Endothelial cell of umbilical vein (primary cell): ENCODE data around the gene OR2T4. TPM values are rescaled to one million over a fixed set of nuclear protein-coding genes. Genes with fewer than 3 reads are reported as not detected.

ENCODE experiments used
- BruUV-seq: library from RNA; stranded (reverse); fragments of 400-500 nt; replicated peaks from 2 replicates; lab custom pipeline; 2021; lab: Mats Ljungman, UMichigan
- CTCF ChIA-PET: fragments of 300-600, 350-600 bp; sonication (Branson Sonifier 250); formaldehyde crosslinking; loops from one replicate; lab custom pipeline; 2021; ENCODE audit warnings: antibody characterized with exemption, inconsistent platforms; lab: Charles Lee
- POLR2A ChIA-PET: fragments of 300-600, 350-600 bp; sonication (Branson Sonifier 250); formaldehyde crosslinking; loops from one replicate; lab custom pipeline; 2021; ENCODE audit warnings: antibody characterized with exemption, inconsistent platforms; lab: Charles Lee
- DNase-seq: peaks from one replicate; pipeline ENCODE4 v3.0.0-alpha.2; 2011; ENCODE audit warnings: low read depth, low spot score
- FAIRE-seq: peaks from 2 replicates; lab custom pipeline; 2011; peaks lifted over from hg19 to GRCh38; lab: Jason Lieb, UNC
- H2AFZ ChIP-seq: 2 replicates; pipeline ENCODE4 v1.6.0; 2012; ENCODE audit warnings: low read depth, low read length, control low read depth, inconsistent platforms
- H3K27ac ChIP-seq: 2 replicates; pipeline ENCODE4 v1.5.1; 2011; ENCODE audit warnings: low read depth, mild to moderate bottlenecking, control low read depth, low read length, moderate library complexity; ENCODE audit not compliant: insufficient read depth
- H3K27me3 ChIP-seq, 2 experiments: 2 replicates each; pipeline versions ENCODE4 v1.6.0 to v1.6.1; 2011; ENCODE audit warnings: low read length in 2 of 2, mixed read lengths in 1 of 2; ENCODE audit not compliant: control insufficient read depth in 2 of 2, insufficient read depth in 2 of 2
- H3K36me3 ChIP-seq, 2 experiments: 2 replicates in 1 of 2; 3 replicates in 1 of 2; pipeline ENCODE4 v1.5.1; 2011; ENCODE audit warnings: low read length in 2 of 2, mild to moderate bottlenecking in 1 of 2, moderate library complexity in 1 of 2; ENCODE audit not compliant: control insufficient read depth in 2 of 2, insufficient read depth in 2 of 2; ENCODE audit errors: extremely low read depth in 1 of 2
- H3K4me1 ChIP-seq: 3 replicates; pipeline ENCODE4 v1.5.1; 2011; ENCODE audit warnings: mild to moderate bottlenecking, low read length; ENCODE audit not compliant: control insufficient read depth, insufficient read depth; ENCODE audit errors: extremely low read depth
- H3K4me2 ChIP-seq: 2 replicates; pipeline ENCODE4 v1.6.1; 2011; ENCODE audit warnings: low read length, control low read depth, mixed read lengths; ENCODE audit not compliant: insufficient read depth
- H3K4me3 ChIP-seq, 3 experiments: fragments of 200-600 bp in 1 of 3; sonication (generic), shearing (Covaris generic) in 1 of 3; replicated peaks in 1 of 3; 2 replicates each; pipeline ENCODE4 v1.5.1; 2011 to 2016; ENCODE audit warnings: control low read depth in 3 of 3, low read length in 3 of 3, mild to moderate bottlenecking in 2 of 3, inconsistent platforms in 1 of 3, low read depth in 1 of 3, moderate library complexity in 1 of 3; ENCODE audit not compliant: insufficient read depth in 1 of 3
- H3K79me2 ChIP-seq: 2 replicates; pipeline ENCODE4 v1.6.0; 2012; ENCODE audit warnings: low read length, inconsistent platforms; ENCODE audit not compliant: control insufficient read depth, insufficient read depth
- H3K9ac ChIP-seq: replicated peaks from 2 replicates; pipeline ENCODE3; 2011; ENCODE audit warnings: low read length, control low read depth; ENCODE audit not compliant: insufficient read depth; ENCODE audit errors: extremely low read depth
- H3K9me1 ChIP-seq: replicated peaks from 3 replicates; pipeline ENCODE4 v1.6.0; 2011; ENCODE audit warnings: mild to moderate bottlenecking, low read length; ENCODE audit not compliant: control insufficient read depth, insufficient read depth; ENCODE audit errors: extremely low read depth
- H3K9me3 ChIP-seq: replicated peaks from 2 replicates; pipeline ENCODE4 v1.5.1; 2012; ENCODE audit warnings: low read length, inconsistent platforms; ENCODE audit not compliant: control insufficient read depth, insufficient read depth
- H4K20me1 ChIP-seq: replicated peaks from 2 replicates; pipeline ENCODE3; 2011; ENCODE audit warnings: mild to moderate bottlenecking, low read length; ENCODE audit not compliant: control insufficient read depth, insufficient read depth; ENCODE audit errors: extremely low read depth
- EZH2 ChIP-seq: IDR thresholded peaks from 2 replicates; pipeline ENCODE4 v1.6.1; 2012; ENCODE audit warnings: borderline replicate concordance, low read depth, mild to moderate bottlenecking, moderate library complexity, low read length, inconsistent platforms; ENCODE audit not compliant: severe bottlenecking
- FOS ChIP-seq: IDR thresholded peaks from 2 replicates; pipeline ENCODE4 v1.6.1; 2011; ENCODE audit warnings: mild to moderate bottlenecking, low read length, moderate library complexity, borderline replicate concordance; ENCODE audit not compliant: insufficient read depth
- GATA2 ChIP-seq: IDR thresholded peaks from 2 replicates; pipeline ENCODE4 v1.7.0; 2011; ENCODE audit warnings: low read depth, mild to moderate bottlenecking, moderate library complexity, mixed read lengths, low read length; ENCODE audit not compliant: insufficient read length, insufficient read depth
- JUN ChIP-seq: IDR thresholded peaks from 2 replicates; pipeline ENCODE4 v1.6.1; 2011; ENCODE audit warnings: borderline replicate concordance, low read depth; ENCODE audit not compliant: insufficient read length, insufficient read depth
- MYC ChIP-seq: IDR thresholded peaks from one replicate; pipeline ENCODE4 v1.6.1; 2011; ENCODE audit warnings: mild to moderate bottlenecking, low read depth, low read length
- POLR2A ChIP-seq: IDR thresholded peaks from 2 replicates; pipeline ENCODE4 v1.6.1; 2012; ENCODE audit warnings: low read depth, mild to moderate bottlenecking, control low read depth, low read length
- POLR2AphosphoS5 ChIP-seq: IDR thresholded peaks from 2 replicates; pipeline ENCODE4 v1.6.1; 2012; ENCODE audit warnings: low read depth, mild to moderate bottlenecking, control low read depth, low read length, moderate library complexity; ENCODE audit not compliant: insufficient read depth
- dilution Hi-C: fragments of 300-500 bp; cut with MboI; formaldehyde crosslinking; loops from one replicate; pipeline ENCODE4 v1.15.0; 2019; ENCODE audit warnings: low sequenced_read_pairs; ENCODE audit not compliant: extremely low pct_ligation_motif_present
- intact Hi-C: fragments of 100-400 bp; cut with micrococcal nuclease; formaldehyde crosslinking; loops from one replicate; pipeline ENCODE4 v1.10.0; 2022
- polyA plus RNA-seq, 4 experiments: library from polyadenylated mRNA; depleted of rRNA in 3 of 4; stranded (reverse) in 3 of 4; unstranded in 1 of 4; fragments of >200 nt; gene quantifications; 2 replicates each; pipeline versions ENCODE4 v1.2.1 to v1.2.3, GENCODE V29; 2011 to 2012; ENCODE audit warnings: missing spikeins in 1 of 4
- total RNA-seq: library from RNA; stranded (reverse); gene quantifications from 2 replicates; pipeline ENCODE4 v1.2.3, GENCODE V29; 2021
- TF ChIP-seq, protein P1 (sequence below): IDR thresholded peaks from 2 replicates; pipeline ENCODE4 v1.6.1; 2011; ENCODE audit not compliant: insufficient read depth, insufficient read length
- TF ChIP-seq, protein P2 (sequence below), 2 donors: IDR thresholded peaks; 1 replicate in 1 of 2; 2 replicates in 1 of 2; pipeline ENCODE4 v1.5.1; 2011; ENCODE audit warnings: low read length in 2 of 2, mild to moderate bottlenecking in 2 of 2, moderate library complexity in 2 of 2, control low read depth in 1 of 2, inconsistent platforms in 1 of 2, low read depth in 1 of 2; ENCODE audit not compliant: insufficient read depth in 1 of 2; ENCODE audit errors: extremely low read depth in 1 of 2

The OR2T4 gene
- total and polyA plus RNA-seq, 2 donors (not counting 3 experiments of a cell fraction or from before 2014, with no cell fraction given), result not detected

DNA sequence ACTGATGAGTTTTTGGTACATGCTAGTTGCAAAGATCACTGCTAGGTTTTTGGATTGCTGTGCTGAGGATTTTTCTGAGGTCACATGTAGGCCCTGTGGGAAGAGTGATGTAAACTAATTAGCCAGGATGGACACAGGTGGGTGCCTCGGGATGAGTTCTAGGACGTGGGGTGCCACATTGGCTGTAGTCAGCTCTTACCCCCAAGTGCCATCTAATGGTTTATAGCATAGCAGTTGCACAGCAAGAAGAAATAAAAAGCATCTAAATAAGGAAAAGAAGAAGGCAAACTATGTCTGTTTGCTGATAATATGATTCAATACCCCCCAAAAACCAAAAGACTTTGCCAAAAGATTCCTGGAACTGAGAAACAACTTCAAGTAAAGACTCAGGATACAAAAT, 31.6 kb downstream of the OR2T4 start:
- no peak overlapping the region for H3K9ac ChIP-seq
- no peak overlapping the region for H3K27ac ChIP-seq
- no peaks in the 10 kb centered on the region for H4K20me1 ChIP-seq
- intact Hi-C loops, result no loop called here
- dilution Hi-C loops, result no loop called here
- DNase-seq (no peak), FAIRE-seq (no peak)
- H3K4me2 ChIP-seq, result no peak overlapping the region
- TF ChIP-seq FOS (no peak), MYC (no peak), JUN (no peak), GATA2 (no peak), POLR2AphosphoS5 (no peak), EZH2 (no peak), POLR2A (no peak)
- TF ChIP-seq, protein P1, sequence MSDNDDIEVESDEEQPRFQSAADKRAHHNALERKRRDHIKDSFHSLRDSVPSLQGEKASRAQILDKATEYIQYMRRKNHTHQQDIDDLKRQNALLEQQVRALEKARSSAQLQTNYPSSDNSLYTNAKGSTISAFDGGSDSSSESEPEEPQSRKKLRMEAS, result no peak
- TF ChIP-seq, protein P2, sequence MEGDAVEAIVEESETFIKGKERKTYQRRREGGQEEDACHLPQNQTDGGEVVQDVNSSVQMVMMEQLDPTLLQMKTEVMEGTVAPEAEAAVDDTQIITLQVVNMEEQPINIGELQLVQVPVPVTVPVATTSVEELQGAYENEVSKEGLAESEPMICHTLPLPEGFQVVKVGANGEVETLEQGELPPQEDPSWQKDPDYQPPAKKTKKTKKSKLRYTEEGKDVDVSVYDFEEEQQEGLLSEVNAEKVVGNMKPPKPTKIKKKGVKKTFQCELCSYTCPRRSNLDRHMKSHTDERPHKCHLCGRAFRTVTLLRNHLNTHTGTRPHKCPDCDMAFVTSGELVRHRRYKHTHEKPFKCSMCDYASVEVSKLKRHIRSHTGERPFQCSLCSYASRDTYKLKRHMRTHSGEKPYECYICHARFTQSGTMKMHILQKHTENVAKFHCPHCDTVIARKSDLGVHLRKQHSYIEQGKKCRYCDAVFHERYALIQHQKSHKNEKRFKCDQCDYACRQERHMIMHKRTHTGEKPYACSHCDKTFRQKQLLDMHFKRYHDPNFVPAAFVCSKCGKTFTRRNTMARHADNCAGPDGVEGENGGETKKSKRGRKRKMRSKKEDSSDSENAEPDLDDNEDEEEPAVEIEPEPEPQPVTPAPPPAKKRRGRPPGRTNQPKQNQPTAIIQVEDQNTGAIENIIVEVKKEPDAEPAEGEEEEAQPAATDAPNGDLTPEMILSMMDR (IDR thresholded peaks at IDR 0.05; ENCODE audit: extremely low read depth in 1 of 2, insufficient read depth in 1 of 2, low read depth in 1 of 2, low read length in 2 of 2), result no peak
- H3K4me3 ChIP-seq, result no peak overlapping the region
- no TSS peak for BruUV-seq
- CTCF ChIA-PET, result no interaction called here
- H3K79me2 ChIP-seq, result no peaks in the 10 kb centered on the region
- H3K27me3 ChIP-seq, result no peaks in the 10 kb centered on the region
- POLR2A ChIA-PET, result no interaction called here
- H3K9me3 ChIP-seq, result no peaks in the 10 kb centered on the region
- H2AFZ ChIP-seq, result no peak overlapping the region
- H3K9me1 ChIP-seq, result no peaks in the 10 kb centered on the region
- no peaks in the 10 kb centered on the region for H3K36me3 ChIP-seq
- no peaks in the 10 kb centered on the region for H3K4me1 ChIP-seq
